ENCODE measurements around the gene ITIH4. TPM values are rescaled to one million over a fixed set of nuclear protein-coding genes. Genes with fewer than 3 reads are reported as not detected.

The ITIH4 gene
- polyA plus RNA-seq, 1 of the 3 experiments (the other 2 are of a cell fraction) = 2.0 TPM

GRCh38 chr3:52834871-52835501 is 4.5 kb upstream of the ITIH4 start, which contains the start of gene MUSTN1:
TSS of gene MUSTN1 (minus strand) at chr3:52835019. CDS start at chr3:52834948, 71 bp downstream.
- TF ChIP-seq GATA2 (CRISPR knock-in tag; IDR thresholded peaks at IDR 0.05) = no peak
- TF ChIP-seq NFIC (IDR thresholded peaks at IDR 0.05; ENCODE audit: borderline replicate concordance) = no peak
- no peak for TF ChIP-seq SMC3 (IDR thresholded peaks at IDR 0.05; ENCODE audit: low read depth, low read length)
- TF ChIP-seq REST (IDR thresholded peaks at IDR 0.05; ENCODE audit: low read depth, low read length) = no peak
- TF ChIP-seq GABPA (IDR thresholded peaks at IDR 0.05; ENCODE audit: low read depth) = no peak
- TF ChIP-seq SIN3A (IDR thresholded peaks at IDR 0.05; ENCODE audit: borderline replicate concordance, low read depth, low read length) = no peak
- no peak for TF ChIP-seq ELF1 (IDR thresholded peaks at IDR 0.05)
- TF ChIP-seq PBX3 (IDR thresholded peaks at IDR 0.05) = no peak
- TF ChIP-seq MEF2A (IDR thresholded peaks at IDR 0.05; ENCODE audit: borderline replicate concordance, low read depth) = no peak
- no peak for TF ChIP-seq MXI1 (IDR thresholded peaks at IDR 0.05; ENCODE audit: low read depth, low read length)
- TF ChIP-seq FOXM1 (IDR thresholded peaks at IDR 0.05; ENCODE audit: low read depth) = no peak
- Histone ChIP-seq H3K9me3 (no peaks in the 10 kb centered on the region), H4K20me1 (ENCODE audit: insufficient read depth) (0 out of 2 replicates have a peak, but pooled peaks cover 6% of the 10 kb centered on the region), H3K27me3 (ENCODE audit: insufficient read depth) (no peaks in the 10 kb centered on the region), H3K4me1 (ENCODE audit: control insufficient read depth in 1 of 2, insufficient read depth in 2 of 2, low read depth in 1 of 2, low read length in 1 of 2) (peaks cover 4 to 12% of the 10 kb centered on the region in 2 experiments; a peak in 1 of 4 replicates), H2AFZ (ENCODE audit: low read depth) (no peak within 1 kb of the TSS), H3K36me3 (replicated peaks in 1 of 2; ENCODE audit: control insufficient read depth in 1 of 2, insufficient read depth in 2 of 2, low read length in 1 of 2) (no peaks in the 10 kb centered on the region), H3K4me3 (ENCODE audit: low read depth in 2 of 2, low read length in 1 of 2) (no peak within 1 kb of the TSS), H3K79me2 (ENCODE audit: insufficient read depth) (no peaks in the 10 kb centered on the region), H3K9ac (no peak within 1 kb of the TSS), H3K27ac (ENCODE audit: low read depth in 2 of 2, low read length in 1 of 2) (no peak within 1 kb of the TSS), H3F3A (replicated peaks; ENCODE audit: insufficient read depth) (no peaks in the 10 kb centered on the region), H3K4me2 (no peak within 1 kb of the TSS), H3K9me2 (no peaks in the 10 kb centered on the region)
- DNase-seq = no peak
- ChIA-PET POLR2A (no interaction called here), CTCF (interaction anchor here (1.4 to 1.5 kb wide), 2 partner anchors 12 to 279 kb away, joined by 3 to 5 read pairs; no protein-coding TSS in a partner anchor)
- 88% methylated on average over 6 of the region's 11 CpGs for WGBS (ENCODE audit: low lambda C conversion rate)

- no peaks in the 10 kb centered on the region for H3F3A ChIP-seq (replicated peaks; ENCODE audit: insufficient read depth)
- no peaks in the 10 kb centered on the region for H3K9me3 ChIP-seq
- no peak overlapping the region for H3K4me2 ChIP-seq
- no peak overlapping the region for H3K27ac ChIP-seq (ENCODE audit: low read depth in 2 of 2, low read length in 1 of 2)
- WGBS (ENCODE audit: low lambda C conversion rate) = 97% methylated on average over 13 of the region's 14 CpGs
- ChIA-PET CTCF (interaction anchor here (0.7 to 0.9 kb wide), 2 partner anchors 18 to 98 kb away, joined by 3 read pairs; no protein-coding TSS in a partner anchor), POLR2A (no interaction called here)
- H3K4me1 ChIP-seq (ENCODE audit: control insufficient read depth in 1 of 2, insufficient read depth in 2 of 2, low read depth in 1 of 2, low read length in 1 of 2) = peaks cover 4 to 12% of the 10 kb centered on the region in 2 experiments; a peak in 1 of 4 replicates
- H3K9ac ChIP-seq = no peak overlapping the region
- DNase-seq = no peak
- no peak for TF ChIP-seq TCF12 (IDR thresholded peaks at IDR 0.05)
- no peak for TF ChIP-seq REST (IDR thresholded peaks at IDR 0.05; ENCODE audit: low read depth, low read length)
- no peak for TF ChIP-seq RAD21 (IDR thresholded peaks at IDR 0.05; ENCODE audit: low read length)
- TF ChIP-seq NFIC (IDR thresholded peaks at IDR 0.05; ENCODE audit: borderline replicate concordance) = no peak
- TF ChIP-seq NRF1 (IDR thresholded peaks at IDR 0.05; ENCODE audit: low read depth, low read length) = no peak
- no peaks in the 10 kb centered on the region for H3K79me2 ChIP-seq (ENCODE audit: insufficient read depth)
- H2AFZ ChIP-seq (ENCODE audit: low read depth) = no peak overlapping the region
- H3K4me3 ChIP-seq (ENCODE audit: low read depth in 2 of 2, low read length in 1 of 2) = no peak overlapping the region
- H4K20me1 ChIP-seq (ENCODE audit: insufficient read depth) = 0 out of 2 replicates have a peak, but pooled peaks cover 6% of the 10 kb centered on the region
- H3K27me3 ChIP-seq (ENCODE audit: insufficient read depth) = no peaks in the 10 kb centered on the region
- H3K36me3 ChIP-seq (replicated peaks in 1 of 2; ENCODE audit: control insufficient read depth in 1 of 2, insufficient read depth in 2 of 2, low read length in 1 of 2) = no peaks in the 10 kb centered on the region
- H3K9me2 ChIP-seq = no peaks in the 10 kb centered on the region
Observed at GRCh38 chr3:52833202-52833601, 2.7 kb upstream of the ITIH4 start.

All from SK-N-SH (cell line).